Activated CD4-positive, alpha-beta T cell treated with anti-CD3 and anti-CD28 coated beads, Interleukin-10, Interleukin-2, amounts not matched to agents 100 ng/mL and 50 ng/mL, durations not matched to agents 16 hours and 8 hours (primary cell): Measurements from ENCODE around the gene TYMS.
"Not testable (repeated sequence)": the region's sequence is repeated elsewhere in the genome, so short reads cannot be mapped to it uniquely, and the experiment has no call there.

ENCODE experiments used
- DNase-seq: peaks from one replicate; pipeline ENCODE4 v3.0.0-alpha.2; 2020

The TYMS gene

DNA sequence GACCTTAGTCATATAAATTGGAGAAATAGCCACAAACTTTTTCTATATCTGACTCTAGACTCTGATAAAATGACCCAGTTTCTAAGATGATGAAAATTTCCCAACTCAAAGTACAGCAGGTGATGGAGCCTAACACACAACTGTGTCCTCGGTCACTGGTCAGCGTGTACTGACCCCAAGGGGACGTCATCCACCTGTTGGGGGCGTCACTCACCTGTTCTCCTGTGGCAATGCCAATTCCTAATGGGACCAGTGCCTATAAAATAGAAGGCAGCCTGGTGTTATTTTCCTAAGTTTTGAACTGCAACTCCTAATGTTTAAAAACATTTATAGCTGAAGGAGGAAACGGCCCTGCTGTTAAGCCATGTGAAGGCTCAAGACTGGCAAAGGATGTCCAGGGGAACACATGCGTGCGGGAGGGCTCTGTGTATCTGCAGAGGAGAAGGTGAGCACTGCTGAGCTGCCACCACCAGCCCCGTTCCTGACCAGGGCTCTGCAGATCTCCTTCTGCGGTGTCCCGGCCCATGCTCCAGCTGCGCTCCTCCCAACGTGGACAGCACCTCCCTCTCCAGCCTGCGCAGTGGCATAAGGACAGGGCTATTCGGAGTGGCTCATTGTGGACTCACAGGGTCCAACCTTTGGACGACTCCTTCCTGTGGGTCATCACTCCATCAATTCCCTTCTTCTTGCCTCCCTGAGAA is 21.2 kb downstream of the TYMS start:
- no peak for DNase-seq

DNA sequence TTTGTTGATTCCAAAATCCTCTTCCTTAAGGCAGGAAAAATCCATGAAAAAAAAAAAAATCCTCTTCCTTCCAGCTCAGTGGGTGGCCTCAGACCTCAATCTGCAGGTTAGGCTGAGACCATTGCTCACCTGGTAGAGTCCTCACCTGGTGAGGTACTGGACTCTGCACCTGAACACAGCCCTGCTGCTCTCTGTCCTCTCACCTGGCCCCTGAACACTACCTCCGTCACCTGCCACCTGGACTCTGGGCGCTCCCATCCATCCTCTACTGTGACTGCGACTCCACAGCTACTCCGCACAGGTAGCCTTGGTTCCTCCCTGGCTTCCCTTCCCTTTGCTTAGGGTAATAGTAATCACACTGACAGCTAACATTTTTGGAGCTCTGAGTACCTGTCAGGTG is 22.1 kb downstream of the TYMS start:
- no peak for DNase-seq

- no peak for DNase-seq
Observed at GRCh38 chr18:680392-680791, 22.9 kb downstream of the TYMS start.

DNA sequence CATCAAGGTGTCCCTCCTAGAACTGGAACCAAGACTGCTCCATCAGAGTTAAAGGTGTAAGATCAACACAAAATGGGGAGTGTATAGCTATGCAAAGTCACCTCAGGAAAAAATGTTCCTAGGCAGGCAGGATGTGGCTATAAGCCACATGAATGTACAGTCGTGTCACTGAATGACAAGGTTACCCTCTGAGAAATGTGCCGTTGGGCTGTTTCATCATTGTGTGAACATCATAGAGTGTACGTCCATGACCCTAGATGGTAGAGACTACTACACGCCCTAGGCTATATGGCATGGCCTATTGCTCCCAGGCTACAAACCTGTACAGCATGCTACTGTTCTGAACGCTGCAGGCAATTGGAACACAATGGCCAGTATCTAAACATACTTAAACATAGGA is 24.5 kb downstream of the TYMS start:
- DNase-seq = peak; percentile 94

- not testable (repeated sequence) for DNase-seq
Observed at GRCh38 chr18:682416-682815, 25.0 kb downstream of the TYMS start.

DNA sequence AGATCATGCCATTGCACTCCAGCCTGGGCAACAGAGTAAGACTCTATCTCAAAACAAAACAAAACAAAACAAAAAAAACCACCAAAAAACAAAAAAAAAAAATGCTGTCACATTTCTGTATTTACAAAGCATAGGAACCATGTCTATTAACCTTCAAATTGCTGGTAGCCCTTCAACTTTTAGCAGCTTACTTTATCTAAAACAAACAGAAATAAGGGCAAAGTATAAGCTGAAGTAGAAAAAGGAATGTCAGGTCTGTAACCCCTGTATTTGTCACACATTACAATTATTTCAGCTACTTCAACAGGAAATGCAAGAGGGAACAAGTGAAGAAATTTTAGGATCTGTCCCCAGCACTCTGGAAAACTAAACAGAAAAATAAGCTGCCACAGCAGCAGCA is 25.4 kb downstream of the TYMS start:
- no peak for DNase-seq

GRCh38 chr18:683531-683930 is 26.1 kb downstream of the TYMS start:
- no peak for DNase-seq

- DNase-seq = no peak
Observed at GRCh38 chr18:685438-685837, 28.0 kb downstream of the TYMS start.

DNA sequence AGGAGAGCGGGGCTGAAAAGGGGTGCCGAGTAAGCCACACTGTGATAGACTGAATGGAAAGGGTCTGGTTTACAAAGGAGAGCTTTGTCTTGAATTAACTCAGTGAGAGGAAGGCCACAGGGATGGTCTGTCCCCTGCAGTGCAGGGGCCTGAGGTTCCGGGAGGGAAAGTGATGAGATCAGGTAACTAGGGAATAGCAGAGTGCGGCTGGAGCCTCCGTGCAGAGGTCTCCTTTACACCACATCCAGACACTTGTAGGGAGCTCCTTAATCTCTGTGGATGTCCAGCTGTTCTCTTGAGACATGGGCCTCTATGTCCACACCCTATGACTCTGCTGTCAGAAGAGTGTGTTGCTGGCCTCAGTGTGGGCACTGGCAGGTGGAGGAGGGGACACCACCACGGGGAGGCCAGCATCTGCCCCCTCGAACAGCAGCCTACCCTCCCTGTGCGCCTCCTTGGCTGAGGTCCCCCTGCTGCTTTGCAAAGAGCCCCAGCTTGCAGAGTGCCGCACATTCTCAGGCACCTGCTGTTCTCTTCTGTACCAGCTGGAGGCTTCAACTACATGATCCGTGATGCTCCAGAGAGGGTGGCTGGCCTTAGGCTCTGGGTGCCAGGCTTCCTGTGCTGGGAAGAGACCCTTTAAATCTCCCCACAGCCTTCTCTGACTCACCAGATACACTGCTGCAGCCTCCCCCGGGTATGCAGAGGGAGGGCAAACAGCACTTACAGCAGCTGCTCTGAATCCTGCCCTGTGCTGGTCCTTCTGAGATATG is 29.1 kb downstream of the TYMS start:
- DNase-seq = no peak

GRCh38 chr18:688323-688722 is 30.9 kb downstream of the TYMS start:
- DNase-seq = no peak

- DNase-seq = no peak
Observed at GRCh38 chr18:692824-693223, 35.4 kb downstream of the TYMS start.

GRCh38 chr18:693466-694187 is 36.2 kb downstream of the TYMS start:
- DNase-seq = no peak

DNA sequence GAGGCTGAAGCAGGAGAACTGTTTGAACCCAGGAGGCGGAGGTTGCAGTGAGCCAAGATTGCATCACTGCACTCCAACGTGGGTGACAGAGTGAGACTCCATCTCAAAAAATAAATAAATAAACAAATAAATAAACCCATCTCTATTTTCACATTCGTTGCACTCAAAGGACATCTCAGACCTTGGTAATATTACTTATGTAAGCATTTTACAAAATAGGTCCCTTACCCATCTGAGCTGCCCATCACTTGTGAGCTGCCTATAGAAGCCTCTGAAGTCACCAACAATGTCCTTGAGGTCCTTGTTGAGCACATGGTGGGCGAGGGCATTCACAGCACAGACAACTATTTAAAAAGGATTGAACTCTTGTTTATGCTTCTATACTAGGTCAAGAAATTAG is 39.6 kb downstream of the TYMS start:
- DNase-seq = no peak

GRCh38 chr18:697800-698199 is 40.3 kb downstream of the TYMS start:
- DNase-seq = no peak

GRCh38 chr18:703213-703967 is 45.9 kb downstream of the TYMS start:
- DNase-seq = no peak

GRCh38 chr18:706405-706804 is 49.0 kb downstream of the TYMS start:
- DNase-seq = no peak

DNA sequence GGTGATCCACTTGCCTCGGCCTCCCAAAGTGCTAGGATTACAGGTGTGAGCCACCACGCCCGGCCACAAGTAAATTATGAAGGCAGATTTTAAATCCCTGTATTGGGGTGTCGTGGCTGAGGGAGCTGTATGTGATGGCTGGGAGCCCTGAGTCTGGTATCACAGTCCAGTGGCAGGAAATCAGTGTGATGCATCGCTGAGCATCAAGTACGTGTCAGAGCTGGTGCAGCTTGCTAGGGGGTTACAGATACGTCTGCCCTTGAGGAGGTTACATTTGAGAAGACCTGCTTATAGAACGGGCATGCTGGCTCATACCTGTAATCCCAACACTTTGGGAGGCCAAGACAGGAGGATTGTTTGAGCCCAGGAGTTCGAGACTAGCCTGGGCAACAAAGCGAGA is 50.6 kb downstream of the TYMS start:
- DNase-seq = no peak

DNA sequence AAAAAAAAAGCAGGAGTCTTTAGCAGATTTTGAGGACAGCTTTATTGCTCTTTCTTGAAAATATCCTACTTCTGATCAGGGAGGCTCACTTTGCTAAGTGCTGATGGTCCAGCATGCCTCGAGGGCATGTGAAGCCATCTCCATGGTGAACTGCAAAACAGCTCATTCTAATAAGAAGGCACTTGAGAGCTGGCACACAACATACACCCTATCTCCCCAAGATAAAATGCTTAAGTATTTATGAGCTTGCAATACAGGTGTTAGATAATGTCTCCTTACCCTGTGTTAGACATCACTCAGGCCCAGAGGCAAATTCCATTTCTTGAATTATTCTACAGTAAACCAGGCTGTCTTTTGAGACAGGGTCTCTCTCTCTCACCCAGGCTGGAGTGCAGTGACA is 52.3 kb downstream of the TYMS start:
- DNase-seq = no peak

DNA sequence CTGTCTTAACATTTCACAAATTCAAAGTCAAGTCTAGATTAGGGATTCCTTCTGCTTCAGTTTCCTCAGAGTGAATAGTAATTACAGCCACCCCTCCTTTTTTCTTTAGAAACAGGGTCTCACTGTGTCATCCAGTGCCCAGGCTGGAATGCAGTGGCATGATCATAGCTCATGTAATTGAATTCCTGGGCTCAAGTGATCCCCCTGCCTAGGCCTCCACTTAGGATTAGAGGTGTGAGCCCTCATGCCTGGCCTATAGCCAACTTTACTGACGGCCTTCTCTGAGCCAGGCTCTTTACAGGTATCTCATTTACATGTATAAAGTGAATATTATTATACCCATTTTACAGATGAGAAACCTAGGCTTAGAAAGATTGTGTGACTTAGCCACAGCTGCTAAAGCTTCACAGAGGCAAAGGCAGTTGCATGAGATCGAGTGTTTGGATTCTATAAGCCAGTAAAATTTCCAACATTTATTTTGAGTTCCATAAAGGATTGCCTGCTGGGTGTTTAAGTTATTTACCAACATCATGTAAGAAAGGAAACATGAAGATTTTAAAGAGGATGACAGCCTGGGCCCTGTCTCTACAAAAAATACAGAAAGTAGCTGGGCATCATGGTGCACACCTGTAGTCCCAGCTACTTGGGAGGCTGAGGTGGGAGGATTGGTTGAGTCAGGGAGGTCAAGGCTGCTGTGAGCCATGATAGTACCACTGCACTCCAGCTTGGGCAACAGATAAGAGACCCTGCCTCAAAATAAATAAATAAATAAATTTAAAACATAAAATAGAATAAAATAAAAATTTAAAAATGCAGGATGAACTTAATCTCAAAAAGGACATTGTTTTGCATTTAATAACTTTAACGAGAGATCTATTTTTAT is 53.2 kb downstream of the TYMS start:
- no peak for DNase-seq

DNA sequence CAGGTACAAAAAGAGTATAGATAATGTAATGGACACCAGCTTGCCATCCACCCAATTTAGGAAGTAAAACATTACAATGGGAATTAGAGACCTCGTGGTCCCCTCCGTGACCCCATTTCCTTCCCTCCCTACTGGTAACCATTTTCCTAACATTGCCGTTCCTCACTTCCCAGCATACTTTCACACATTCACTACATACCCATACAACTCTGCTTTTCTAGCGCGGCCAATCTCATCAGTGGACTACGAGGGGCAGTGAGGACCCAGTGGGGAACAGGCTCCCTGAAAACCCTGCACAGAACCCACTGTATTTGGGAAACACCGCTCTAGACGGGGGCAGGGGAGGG is 53.8 kb downstream of the TYMS start:
- DNase-seq = no peak

DNA sequence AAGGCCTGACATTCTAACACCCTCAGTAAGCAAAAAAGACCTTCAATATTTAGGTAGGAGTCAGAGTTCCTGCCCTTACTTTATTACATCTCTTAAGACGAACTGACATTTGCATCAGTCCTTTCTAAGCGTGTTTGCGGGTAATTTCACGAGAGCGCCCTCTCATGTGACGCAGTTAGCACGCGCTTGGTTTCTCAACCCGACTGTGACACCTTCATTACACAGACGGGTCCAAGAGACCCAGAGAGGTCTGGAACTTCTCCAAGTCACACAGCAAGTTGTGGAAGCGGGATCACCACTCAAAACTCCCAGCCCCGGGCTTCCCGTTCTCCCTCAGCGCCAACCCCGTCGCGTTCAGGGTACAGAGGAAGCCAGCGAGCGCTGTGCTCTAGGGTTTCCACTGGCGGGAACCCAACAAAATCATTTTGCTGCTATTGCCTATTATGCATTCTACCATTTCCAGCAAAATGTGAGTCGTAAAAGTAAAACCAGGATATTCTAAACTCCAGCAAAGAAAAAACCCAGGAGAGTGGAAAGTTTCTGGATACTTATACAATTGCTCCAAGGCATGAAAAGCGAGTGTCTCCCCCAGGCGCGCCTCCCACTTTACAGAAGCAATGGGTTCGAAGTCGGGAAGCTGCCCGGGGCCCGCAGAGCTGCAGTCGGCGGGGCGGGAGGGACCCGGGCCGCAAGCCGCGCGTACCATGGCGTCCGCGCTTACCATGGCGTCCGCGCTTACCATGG is 54.4 kb downstream of the TYMS start:
- peak; percentile 86 for DNase-seq
